Mammary microvascular endothelial cell (primary cell): Measurements from ENCODE around the gene CDC7. TPM values are rescaled to one million over a fixed set of nuclear protein-coding genes. Genes with fewer than 3 reads are reported as not detected.

ENCODE experiments used
- total RNA-seq: library from RNA; depleted of rRNA; stranded (reverse); fragments of >200 nt; gene quantifications from 2 replicates; pipeline ENCODE4 v1.2.3, GENCODE V29; 2015

The CDC7 gene
- total RNA-seq = 9.1 and 9.5 TPM in 2 replicates

DNA sequence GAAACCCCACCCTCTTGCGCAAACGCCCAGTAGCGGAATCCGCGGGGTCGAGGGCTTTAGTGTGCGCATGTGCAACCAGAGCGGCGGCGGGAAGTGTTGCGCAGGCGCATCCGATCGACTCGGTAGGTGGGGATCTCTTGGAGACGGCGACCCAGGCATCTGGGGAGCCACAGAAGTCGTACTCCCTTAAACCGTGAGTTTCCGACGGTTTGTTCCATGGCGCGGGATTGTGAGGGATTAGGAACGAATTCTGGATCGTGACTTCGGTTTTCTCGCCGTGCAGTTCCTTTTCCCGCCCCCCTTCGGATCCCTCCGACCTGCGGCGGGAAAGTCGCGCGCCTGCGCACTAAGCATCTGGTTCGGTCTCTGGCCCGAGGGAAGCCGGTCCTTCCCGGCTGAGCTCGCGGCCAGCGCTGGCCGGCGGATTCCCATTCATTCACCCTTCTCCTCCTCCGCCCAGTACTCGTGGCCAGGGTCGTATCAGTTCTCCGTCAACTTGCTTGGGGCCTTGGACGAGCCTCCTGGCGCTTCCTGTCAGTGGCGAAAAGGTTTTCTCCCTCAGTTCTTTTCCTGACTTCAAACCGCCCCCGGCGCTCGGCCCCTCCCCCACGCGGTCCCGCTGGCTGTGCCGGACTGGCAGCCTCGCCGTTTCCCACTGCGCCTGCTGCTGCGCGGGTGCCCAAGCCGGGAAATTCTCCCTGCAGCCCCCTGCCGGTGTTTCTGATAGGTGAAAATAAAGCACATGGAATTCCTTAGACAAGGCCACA lies at the start of gene CDC7:
TSS of gene CDC7 (plus strand) at position 96 of the 767 bp plus-strand sequence. CDS start 866 bp downstream, outside the sequence.

Other genes starting within 250 kb of the CDC7 start
- gene HFM1, start 96.0 kb upstream of the CDC7 start, total RNA-seq = 0.20 and 1.9 TPM in 2 replicates